A673 (cell line): ENCODE data around the gene CYP4A22. TPM values are rescaled to one million over a fixed set of nuclear protein-coding genes. Genes with fewer than 3 reads are reported as not detected.

Source experiments
- BruUV-seq: library from RNA; stranded (reverse); fragments of 400-500 nt; replicated peaks from 2 replicates; lab custom pipeline; 2021; lab: Mats Ljungman, UMichigan
- CTCF ChIA-PET: fragments of 300-600 bp; sonication (Branson Sonifier 250); formaldehyde crosslinking; loops from one replicate; lab custom pipeline; 2022; ENCODE audit warnings: antibody characterized with exemption; lab: Charles Lee
- POLR2A ChIA-PET: fragments of 300-600 bp; sonication (Branson Sonifier 250); formaldehyde crosslinking; loops from one replicate; lab custom pipeline; 2022; ENCODE audit warnings: antibody characterized with exemption; ENCODE audit not compliant: low non-redundant PET; lab: Charles Lee
- DNase-seq: peaks from one replicate; pipeline ENCODE4 v3.0.0-alpha.2; 2015; ENCODE audit warnings: low spot score
- H3K27ac ChIP-seq: fragments of 200-600 bp; sonication (generic); 2 replicates; pipeline ENCODE4 v1.5.1; 2016; ENCODE audit warnings: mixed run types, low read depth, mild to moderate bottlenecking, mixed read lengths, antibody characterized with exemption, low read length; ENCODE audit not compliant: poor library complexity, severe bottlenecking
- H3K27me3 ChIP-seq: fragments of 200-600 bp; sonication (generic); replicated peaks from 2 replicates; pipeline ENCODE4 v1.6.1; 2017; ENCODE audit warnings: mixed run types, low read depth, mild to moderate bottlenecking, mixed read lengths, antibody characterized with exemption, low read length; ENCODE audit not compliant: insufficient read depth, poor library complexity
- H3K36me3 ChIP-seq: fragments of 200-600 bp; sonication (generic); 2 replicates; pipeline ENCODE4 v1.6.1; 2016; ENCODE audit warnings: mixed run types, mild to moderate bottlenecking, mixed read lengths, antibody characterized with exemption, low read length; ENCODE audit not compliant: insufficient read depth, poor library complexity, severe bottlenecking
- H3K4me1 ChIP-seq: fragments of 200-600 bp; sonication (generic); 2 replicates; pipeline ENCODE4 v1.6.1; 2017; ENCODE audit warnings: mixed run types, mild to moderate bottlenecking, mixed read lengths, antibody characterized with exemption, low read length; ENCODE audit not compliant: insufficient read depth, poor library complexity, severe bottlenecking
- H3K4me3 ChIP-seq: fragments of 200-600 bp; sonication (generic); 2 replicates; pipeline ENCODE4 v1.5.1; 2016; ENCODE audit warnings: low read depth, mixed run types, mild to moderate bottlenecking, mixed read lengths, low read length; ENCODE audit not compliant: poor library complexity, severe bottlenecking
- H3K9me3 ChIP-seq: fragments of 200-600 bp; sonication (generic); 2 replicates; pipeline ENCODE4 v1.6.1; 2016; ENCODE audit warnings: mixed run types, low read depth, mild to moderate bottlenecking, mixed read lengths, antibody characterized with exemption, low read length; ENCODE audit not compliant: poor library complexity, severe bottlenecking
- CTCF ChIP-seq: fragments of 300-800, 200-600 bp; sonication (generic); conservative IDR thresholded peaks from 2 replicates; pipeline ENCODE4 v1.5.1; 2017; ENCODE audit warnings: low read depth, mild to moderate bottlenecking, antibody characterized with exemption, low read length, moderate library complexity, mixed read lengths
- EZH2 ChIP-seq: fragments of 200-600 bp; sonication (generic); IDR thresholded peaks from 2 replicates; pipeline ENCODE4 v1.6.1; 2017; ENCODE audit warnings: borderline replicate concordance, low read depth, mild to moderate bottlenecking, mixed read lengths, antibody characterized with exemption, low read length; ENCODE audit not compliant: poor library complexity, severe bottlenecking
- intact Hi-C: fragments of 100-400 bp; cut with micrococcal nuclease; formaldehyde crosslinking; loops from one replicate; pipeline ENCODE4 v1.10.0; 2022; ENCODE audit not compliant: unreplicated experiment
- total RNA-seq: library from RNA; stranded (reverse); gene quantifications from 2 replicates; pipeline ENCODE4 v1.2.3, GENCODE V29; 2021

Gene CYP4A22
- total RNA-seq, 1 experiment from 2014 or later, result not detected

GRCh38 chr1:47179988-47180563 is 42.8 kb downstream of the CYP4A22 start:
- no peaks in the 10 kb centered on the region for H3K4me1 ChIP-seq
- TF ChIP-seq CTCF, result no peak
- no peak for TF ChIP-seq EZH2
- no peaks in the 10 kb centered on the region for H3K36me3 ChIP-seq
- H3K4me3 ChIP-seq, result peak overlapping the region; percentile 42
- peaks cover 10% of the 10 kb centered on the region for H3K27me3 ChIP-seq
- DNase-seq, result no peak
- CTCF ChIA-PET, result interaction anchor here (0.6 to 1.5 kb wide), 5 partner anchors 10 to 546 kb away, joined by 5 to 12 read pairs (median 8); partner anchors contain the start of genes PDZK1IP1 and STIL
- no peak overlapping the region for H3K27ac ChIP-seq
- BruUV-seq, result no TSS peak
- intact Hi-C loops, result loop anchor here (1.0 to 10.0 kb wide), 2 partner anchors 83 to 315 kb away; no protein-coding TSS in a partner anchor
- no peaks in the 10 kb centered on the region for H3K9me3 ChIP-seq
- POLR2A ChIA-PET, result no interaction called here

- no peaks in the 10 kb centered on the region for H3K4me1 ChIP-seq
- no peaks in the 10 kb centered on the region for H3K9me3 ChIP-seq
- no TSS peak for BruUV-seq
- intact Hi-C loops, result no loop called here
- TF ChIP-seq CTCF, result no peak
- TF ChIP-seq EZH2, result no peak
- CTCF ChIA-PET, result no interaction called here
- peaks cover 10% of the 10 kb centered on the region for H3K27me3 ChIP-seq
- no peak overlapping the region for H3K4me3 ChIP-seq
- H3K36me3 ChIP-seq, result no peaks in the 10 kb centered on the region
- DNase-seq, result no peak
- POLR2A ChIA-PET, result no interaction called here
- H3K27ac ChIP-seq, result no peak overlapping the region
These were observed 43.4 kb downstream of the CYP4A22 start for GRCh38 chr1:47180603-47181094.

GRCh38 chr1:47181095-47181954 is 44.1 kb downstream of the CYP4A22 start:
- no peaks in the 10 kb centered on the region for H3K36me3 ChIP-seq
- ChIA-PET CTCF (no interaction called here), POLR2A (no interaction called here)
- DNase-seq, result no peak
- H3K27me3 ChIP-seq, result peaks cover 10% of the 10 kb centered on the region
- intact Hi-C loops, result no loop called here
- H3K4me1 ChIP-seq, result no peaks in the 10 kb centered on the region
- no TSS peak for BruUV-seq
- H3K27ac ChIP-seq, result no peak overlapping the region
- no peak overlapping the region for H3K4me3 ChIP-seq
- no peak for TF ChIP-seq CTCF
- TF ChIP-seq EZH2, result no peak
- no peaks in the 10 kb centered on the region for H3K9me3 ChIP-seq
